ENCODE results near the gene DSC3. TPM values are rescaled to one million over a fixed set of nuclear protein-coding genes. Genes with fewer than 3 reads are reported as not detected.
A peak's percentile ranks its signal among the peaks of the same experiment; 100 is the strongest.

The DSC3 gene
- total RNA-seq, 1 experiment from 2014 or later, result 60.8 TPM

DNA sequence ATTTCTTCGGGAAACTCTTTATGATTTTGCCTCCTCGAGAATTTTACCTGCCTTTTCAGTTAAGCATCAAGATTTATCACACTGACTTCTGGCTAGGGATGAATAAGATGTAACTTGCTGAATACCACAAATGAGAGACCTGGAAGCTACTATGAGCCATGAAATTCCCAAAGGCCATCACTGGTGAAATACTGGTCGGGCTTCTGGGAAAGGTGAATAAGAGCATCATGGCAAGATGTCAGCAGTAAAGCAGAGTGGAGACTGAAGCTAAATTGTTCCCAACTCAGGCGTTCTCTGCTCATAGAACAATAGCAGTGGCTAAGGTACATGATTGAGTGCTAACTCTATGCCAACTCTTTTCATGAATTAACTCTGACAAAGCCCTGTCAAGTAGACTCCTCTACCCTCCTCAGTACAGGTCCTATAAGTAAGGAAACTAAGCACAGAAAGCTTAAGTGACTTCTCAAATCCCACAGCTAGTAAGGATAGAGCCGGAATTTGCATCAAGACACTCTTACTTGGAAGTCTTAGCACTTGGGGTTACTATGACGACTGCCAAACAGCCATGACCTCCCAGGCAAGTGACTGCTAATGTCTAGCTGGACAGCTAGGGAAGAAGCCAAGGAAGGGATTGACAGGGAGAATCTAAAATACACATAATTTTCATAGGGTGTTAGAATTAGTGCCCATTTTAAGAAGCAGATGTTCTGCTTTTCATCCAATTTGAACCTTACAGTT, 22.7 kb upstream of the DSC3 start:
- TF ChIP-seq, protein P1, sequence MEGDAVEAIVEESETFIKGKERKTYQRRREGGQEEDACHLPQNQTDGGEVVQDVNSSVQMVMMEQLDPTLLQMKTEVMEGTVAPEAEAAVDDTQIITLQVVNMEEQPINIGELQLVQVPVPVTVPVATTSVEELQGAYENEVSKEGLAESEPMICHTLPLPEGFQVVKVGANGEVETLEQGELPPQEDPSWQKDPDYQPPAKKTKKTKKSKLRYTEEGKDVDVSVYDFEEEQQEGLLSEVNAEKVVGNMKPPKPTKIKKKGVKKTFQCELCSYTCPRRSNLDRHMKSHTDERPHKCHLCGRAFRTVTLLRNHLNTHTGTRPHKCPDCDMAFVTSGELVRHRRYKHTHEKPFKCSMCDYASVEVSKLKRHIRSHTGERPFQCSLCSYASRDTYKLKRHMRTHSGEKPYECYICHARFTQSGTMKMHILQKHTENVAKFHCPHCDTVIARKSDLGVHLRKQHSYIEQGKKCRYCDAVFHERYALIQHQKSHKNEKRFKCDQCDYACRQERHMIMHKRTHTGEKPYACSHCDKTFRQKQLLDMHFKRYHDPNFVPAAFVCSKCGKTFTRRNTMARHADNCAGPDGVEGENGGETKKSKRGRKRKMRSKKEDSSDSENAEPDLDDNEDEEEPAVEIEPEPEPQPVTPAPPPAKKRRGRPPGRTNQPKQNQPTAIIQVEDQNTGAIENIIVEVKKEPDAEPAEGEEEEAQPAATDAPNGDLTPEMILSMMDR (IDR thresholded peaks at IDR 0.05; ENCODE audit: unreplicated experiment), result no peak
- ChIA-PET POLR2A (interaction anchor here (0.8 to 4.2 kb wide), 4 partner anchors 17 to 386 kb away, joined by 3 to 46 read pairs (median 4); partner anchors contain the start of gene DSC3), CTCF (no interaction called here)
- H3K9me3 Mint-ChIP-seq (ENCODE audit: unreplicated experiment), result no peaks in the 10 kb centered on the region
- H3K27ac Mint-ChIP-seq (ENCODE audit: low read depth, unreplicated experiment), result no peak overlapping the region
- H3K27me3 Mint-ChIP-seq (ENCODE audit: insufficient read depth, unreplicated experiment), result no peaks in the 10 kb centered on the region
- H3K36me3 Mint-ChIP-seq (ENCODE audit: insufficient read depth, unreplicated experiment), result peaks cover 32% of the 10 kb centered on the region
- no TSS peak for BruUV-seq (replicated peaks)
- intact Hi-C loops (cut with micrococcal nuclease), result no loop called here
- H3K4me3 Mint-ChIP-seq (ENCODE audit: unreplicated experiment), result no peak overlapping the region
- DNase-seq (ENCODE audit: unreplicated experiment), result no peak
- peaks cover 20% of the 10 kb centered on the region for H3K4me1 Mint-ChIP-seq (ENCODE audit: insufficient read depth, unreplicated experiment)

DNA sequence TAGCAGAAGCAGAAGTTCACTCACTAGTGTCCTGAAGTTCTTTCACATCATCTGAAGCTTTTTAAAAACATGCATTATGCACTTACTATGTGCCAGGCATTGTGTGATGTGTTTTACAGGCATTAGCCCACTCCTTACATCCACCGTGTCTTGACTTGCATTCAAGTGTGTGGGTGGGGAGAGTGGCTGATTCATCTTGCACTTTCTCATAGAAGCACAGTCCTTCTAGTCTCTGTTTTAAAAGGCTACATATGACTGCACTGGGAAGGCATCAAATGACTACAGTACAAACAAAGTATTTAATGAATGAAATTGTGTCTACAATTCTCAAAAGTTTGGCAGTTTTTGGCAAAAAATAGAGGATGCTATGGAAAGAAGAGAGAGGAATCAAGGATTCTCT, 21.6 kb upstream of the DSC3 start:
- H3K9me3 Mint-ChIP-seq (ENCODE audit: unreplicated experiment), result no peaks in the 10 kb centered on the region
- no TSS peak for BruUV-seq (replicated peaks)
- no peak overlapping the region for H3K4me3 Mint-ChIP-seq (ENCODE audit: unreplicated experiment)
- peak overlapping the region; percentile 10 for H3K27ac Mint-ChIP-seq (ENCODE audit: low read depth, unreplicated experiment)
- TF ChIP-seq, protein P1 (IDR thresholded peaks at IDR 0.05; ENCODE audit: unreplicated experiment), result no peak
- ChIA-PET CTCF (interaction anchor here (0.5 kb wide), 1 partner anchor 375 kb away, joined by 3 read pairs; no protein-coding TSS in a partner anchor), POLR2A (interaction anchor here (1.1 to 4.2 kb wide), 3 partner anchors 16 to 37 kb away, joined by 3 to 46 read pairs (median 4); partner anchors contain the start of gene DSC3)
- no peaks in the 10 kb centered on the region for H3K27me3 Mint-ChIP-seq (ENCODE audit: insufficient read depth, unreplicated experiment)
- intact Hi-C loops (cut with micrococcal nuclease), result no loop called here
- peaks cover 19% of the 10 kb centered on the region for H3K4me1 Mint-ChIP-seq (ENCODE audit: insufficient read depth, unreplicated experiment)
- peaks cover 29% of the 10 kb centered on the region for H3K36me3 Mint-ChIP-seq (ENCODE audit: insufficient read depth, unreplicated experiment)
- DNase-seq (ENCODE audit: unreplicated experiment), result peak; percentile 77

DNA sequence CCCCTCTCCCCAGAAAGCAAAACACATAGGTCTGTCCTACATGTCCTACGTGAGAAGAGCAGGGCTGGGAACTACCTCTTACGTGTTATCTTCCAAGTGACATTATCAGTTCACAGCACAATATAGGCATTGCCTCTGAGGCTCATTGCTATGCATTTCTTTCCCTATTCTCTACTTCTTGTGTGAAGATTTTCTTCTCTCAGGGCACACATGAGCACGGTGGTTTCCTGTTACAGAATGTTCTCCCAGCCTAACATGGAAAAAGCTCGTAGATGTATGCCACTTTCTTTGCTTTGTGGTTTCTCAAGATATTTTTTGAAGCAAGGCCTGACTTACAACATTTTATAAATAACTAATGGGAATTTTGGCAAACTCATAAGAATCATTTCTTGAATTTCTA, 19.4 kb upstream of the DSC3 start:
- Mint-ChIP-seq H3K36me3 (ENCODE audit: insufficient read depth, unreplicated experiment) (peaks cover 11% of the 10 kb centered on the region), H3K9me3 (ENCODE audit: unreplicated experiment) (no peaks in the 10 kb centered on the region), H3K27me3 (ENCODE audit: insufficient read depth, unreplicated experiment) (no peaks in the 10 kb centered on the region), H3K4me1 (ENCODE audit: insufficient read depth, unreplicated experiment) (peaks cover 24% of the 10 kb centered on the region), H3K4me3 (ENCODE audit: unreplicated experiment) (no peak overlapping the region), H3K27ac (ENCODE audit: low read depth, unreplicated experiment) (no peak overlapping the region)
- no peak for DNase-seq (ENCODE audit: unreplicated experiment)
- TF ChIP-seq, protein P1 (IDR thresholded peaks at IDR 0.05; ENCODE audit: unreplicated experiment), result no peak
- BruUV-seq (replicated peaks), result no TSS peak
- POLR2A ChIA-PET, result interaction anchor here (0.8 to 1.2 kb wide), 2 partner anchors 11 to 19 kb away, joined by 4 read pairs; partner anchors contain the start of gene DSC3
- intact Hi-C loops (cut with micrococcal nuclease), result no loop called here
- CTCF ChIA-PET, result interaction anchor here (0.6 to 0.7 kb wide), 2 partner anchors 32 to 72 kb away, joined by 3 to 4 read pairs; no protein-coding TSS in a partner anchor

DNA sequence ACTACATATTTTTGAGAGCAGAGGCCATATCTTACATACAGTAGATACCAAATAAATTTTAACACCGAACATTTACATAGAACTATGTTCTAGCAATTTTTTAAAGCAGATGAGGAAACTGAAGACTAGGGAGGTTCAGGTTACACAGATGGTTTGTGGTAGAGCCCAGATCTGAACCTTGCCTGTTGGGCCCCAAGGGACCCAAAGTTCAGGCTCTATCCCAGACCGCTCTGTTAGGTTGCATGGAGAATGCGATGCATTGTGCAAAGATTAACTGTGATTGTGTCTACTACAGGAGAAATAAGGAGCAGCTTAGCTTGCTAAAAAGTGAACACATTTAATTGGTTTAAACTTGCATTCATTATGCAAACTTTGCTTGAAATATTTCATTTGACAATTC, 16.4 kb upstream of the DSC3 start:
- TF ChIP-seq, protein P1 (IDR thresholded peaks at IDR 0.05; ENCODE audit: unreplicated experiment), result no peak
- no TSS peak for BruUV-seq (replicated peaks)
- H3K27me3 Mint-ChIP-seq (ENCODE audit: insufficient read depth, unreplicated experiment), result no peaks in the 10 kb centered on the region
- peaks cover 16% of the 10 kb centered on the region for H3K4me1 Mint-ChIP-seq (ENCODE audit: insufficient read depth, unreplicated experiment)
- ChIA-PET CTCF (no interaction called here), POLR2A (interaction anchor here (0.9 to 1.3 kb wide), 2 partner anchors 15 to 16 kb away, joined by 4 read pairs; partner anchors contain the start of gene DSC3)
- no peaks in the 10 kb centered on the region for H3K9me3 Mint-ChIP-seq (ENCODE audit: unreplicated experiment)
- no peak overlapping the region for H3K4me3 Mint-ChIP-seq (ENCODE audit: unreplicated experiment)
- DNase-seq (ENCODE audit: unreplicated experiment), result no peak
- no peak overlapping the region for H3K27ac Mint-ChIP-seq (ENCODE audit: low read depth, unreplicated experiment)
- intact Hi-C loops (cut with micrococcal nuclease), result no loop called here
- peaks cover 7% of the 10 kb centered on the region for H3K36me3 Mint-ChIP-seq (ENCODE audit: insufficient read depth, unreplicated experiment)
